Ascending aorta (tissue), 2 donors: ENCODE results near the gene SRGAP3. TPM values are rescaled to one million over a fixed set of nuclear protein-coding genes. Genes with fewer than 3 reads are reported as not detected.

ENCODE experiments used
- DNase-seq, 2 donors: peaks; one replicate each; pipeline ENCODE4 v3.0.0-alpha.2; 2019; ENCODE audit warnings: low spot score in 2 of 2
- H3K27ac ChIP-seq, 2 donors: fragments of 200-600 bp; sonication (generic); one replicate each; pipeline ENCODE4 v1.5.1; 2016 to 2017; ENCODE audit warnings: mild to moderate bottlenecking in 1 of 2
- H3K27me3 ChIP-seq: fragments of 200-600 bp; sonication (generic); one replicate; pipeline ENCODE4 v1.5.1; 2017
- H3K36me3 ChIP-seq, 2 donors: fragments of 200-600 bp; sonication (generic); one replicate each; pipeline ENCODE4 v1.5.1; 2016
- H3K4me1 ChIP-seq, 2 donors: fragments of 200-600 bp; sonication (generic); one replicate each; pipeline ENCODE4 v1.5.1; 2016 to 2017; ENCODE audit warnings: mild to moderate bottlenecking in 1 of 2
- H3K4me3 ChIP-seq, 2 donors: fragments of 200-600 bp; sonication (generic); one replicate each; pipeline ENCODE4 v1.5.1; 2016 to 2017; ENCODE audit warnings: mild to moderate bottlenecking in 1 of 2
- H3K9me3 ChIP-seq, 2 donors: fragments of 200-600 bp; sonication (generic); one replicate each; pipeline ENCODE4 v1.5.1; 2016
- intact Hi-C: fragments of 100-400 bp; cut with DNase I; formaldehyde crosslinking; loops from one replicate; pipeline ENCODE4 v1.15.1; 2023
- total RNA-seq: library from RNA; depleted of rRNA; stranded (reverse); fragments of >200 nt; gene quantifications from one replicate; pipeline ENCODE4 v1.1.0, GENCODE V29; 2016
- TF ChIP-seq, protein P1 (sequence below), 3 experiments: fragments of 200-600 bp in 2 of 3; fragments of 450-650 bp in 1 of 3; sonication (generic) in 2 of 3; IDR thresholded peaks; one replicate each; pipeline ENCODE4 v1.5.1; 2016 to 2019; ENCODE audit warnings: antibody characterized with exemption in 3 of 3, mild to moderate bottlenecking in 1 of 3, moderate library complexity in 1 of 3

Gene SRGAP3
- total RNA-seq, 1 donor from 2014 or later: 1.6 TPM

DNA sequence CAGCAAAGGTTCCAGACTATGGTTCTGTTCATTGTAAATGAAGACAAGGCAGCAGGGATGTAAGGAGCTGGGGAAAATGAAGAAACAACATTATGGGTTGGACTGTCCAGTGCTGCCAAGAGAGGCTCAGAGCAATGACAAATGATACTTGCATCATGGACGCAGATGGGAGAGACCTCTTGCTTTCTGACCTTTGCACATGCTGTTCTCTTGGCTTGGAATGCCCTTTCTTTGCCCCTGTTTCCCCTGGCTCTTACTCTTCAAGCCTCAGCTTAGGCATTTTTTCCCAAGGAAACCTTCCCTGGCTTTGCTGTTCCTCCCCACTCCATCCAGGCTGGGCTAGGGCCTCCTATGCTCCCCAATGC, 226.2 kb downstream of the SRGAP3 start:
- DNase-seq: peak in 1 of 2 donors; percentile 13
- TF ChIP-seq, protein P1, sequence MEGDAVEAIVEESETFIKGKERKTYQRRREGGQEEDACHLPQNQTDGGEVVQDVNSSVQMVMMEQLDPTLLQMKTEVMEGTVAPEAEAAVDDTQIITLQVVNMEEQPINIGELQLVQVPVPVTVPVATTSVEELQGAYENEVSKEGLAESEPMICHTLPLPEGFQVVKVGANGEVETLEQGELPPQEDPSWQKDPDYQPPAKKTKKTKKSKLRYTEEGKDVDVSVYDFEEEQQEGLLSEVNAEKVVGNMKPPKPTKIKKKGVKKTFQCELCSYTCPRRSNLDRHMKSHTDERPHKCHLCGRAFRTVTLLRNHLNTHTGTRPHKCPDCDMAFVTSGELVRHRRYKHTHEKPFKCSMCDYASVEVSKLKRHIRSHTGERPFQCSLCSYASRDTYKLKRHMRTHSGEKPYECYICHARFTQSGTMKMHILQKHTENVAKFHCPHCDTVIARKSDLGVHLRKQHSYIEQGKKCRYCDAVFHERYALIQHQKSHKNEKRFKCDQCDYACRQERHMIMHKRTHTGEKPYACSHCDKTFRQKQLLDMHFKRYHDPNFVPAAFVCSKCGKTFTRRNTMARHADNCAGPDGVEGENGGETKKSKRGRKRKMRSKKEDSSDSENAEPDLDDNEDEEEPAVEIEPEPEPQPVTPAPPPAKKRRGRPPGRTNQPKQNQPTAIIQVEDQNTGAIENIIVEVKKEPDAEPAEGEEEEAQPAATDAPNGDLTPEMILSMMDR (IDR thresholded peaks at IDR 0.05): no peak
- no peak overlapping the region for H3K4me3 ChIP-seq
- peaks cover 0 to 2% of the 10 kb centered on the region in 2 donors for H3K4me1 ChIP-seq
- H3K27ac ChIP-seq: no peak overlapping the region
- no peaks in the 10 kb centered on the region for H3K27me3 ChIP-seq
- H3K9me3 ChIP-seq: no peaks in the 10 kb centered on the region
- no peaks in the 10 kb centered on the region for H3K36me3 ChIP-seq
- intact Hi-C loops: no loop called here

DNA sequence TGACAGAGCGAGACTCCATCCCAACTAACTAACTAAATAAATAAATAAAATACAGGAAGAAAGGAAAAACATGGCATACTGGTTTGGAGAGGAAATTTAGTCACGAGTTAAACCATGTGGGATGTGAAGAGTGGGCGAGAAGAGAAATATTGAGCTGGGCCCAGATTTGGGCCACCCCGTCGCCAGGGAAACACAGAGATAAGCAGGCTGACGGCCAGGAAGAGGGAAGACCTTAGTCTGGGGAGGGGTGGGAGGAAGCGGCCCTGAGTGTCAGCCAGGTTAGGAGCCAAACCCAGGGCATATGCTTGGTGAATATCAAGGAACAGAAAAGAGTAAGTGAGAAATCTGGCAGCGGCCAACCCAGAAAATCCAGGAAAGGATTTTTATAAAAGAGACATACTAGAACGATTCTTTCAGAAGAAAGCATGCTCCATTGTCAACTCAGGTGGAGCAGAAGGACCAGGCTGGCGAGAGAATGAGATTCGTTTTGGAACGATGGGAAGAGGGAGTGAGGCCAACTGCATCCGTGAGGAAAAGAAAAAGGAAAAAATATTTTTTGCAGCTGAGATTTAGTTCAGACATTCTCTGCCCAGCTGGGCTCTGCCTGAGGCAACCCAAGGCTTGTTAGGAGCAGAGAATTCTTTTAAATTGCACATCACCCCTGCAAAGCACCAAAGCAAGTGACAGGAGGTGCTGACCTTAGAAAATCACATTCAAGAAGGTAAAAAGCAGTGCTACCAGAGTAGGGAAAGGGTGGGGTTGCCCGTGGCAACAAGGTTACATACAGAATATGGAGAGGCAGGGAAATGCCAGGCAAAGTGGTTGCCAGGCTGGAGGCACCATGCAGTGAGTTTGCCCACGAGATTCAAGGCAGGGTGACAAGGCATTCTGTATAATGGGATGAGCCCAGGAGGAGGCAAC, 226.9 kb downstream of the SRGAP3 start:
- DNase-seq: no peak
- Histone ChIP-seq H3K4me1 (no peaks in the 10 kb centered on the region), H3K9me3 (no peaks in the 10 kb centered on the region), H3K27me3 (no peaks in the 10 kb centered on the region), H3K4me3 (no peak overlapping the region), H3K36me3 (no peaks in the 10 kb centered on the region), H3K27ac (no peak overlapping the region)
- TF ChIP-seq, protein P1 (IDR thresholded peaks at IDR 0.05): no peak
- intact Hi-C loops: no loop called here

DNA sequence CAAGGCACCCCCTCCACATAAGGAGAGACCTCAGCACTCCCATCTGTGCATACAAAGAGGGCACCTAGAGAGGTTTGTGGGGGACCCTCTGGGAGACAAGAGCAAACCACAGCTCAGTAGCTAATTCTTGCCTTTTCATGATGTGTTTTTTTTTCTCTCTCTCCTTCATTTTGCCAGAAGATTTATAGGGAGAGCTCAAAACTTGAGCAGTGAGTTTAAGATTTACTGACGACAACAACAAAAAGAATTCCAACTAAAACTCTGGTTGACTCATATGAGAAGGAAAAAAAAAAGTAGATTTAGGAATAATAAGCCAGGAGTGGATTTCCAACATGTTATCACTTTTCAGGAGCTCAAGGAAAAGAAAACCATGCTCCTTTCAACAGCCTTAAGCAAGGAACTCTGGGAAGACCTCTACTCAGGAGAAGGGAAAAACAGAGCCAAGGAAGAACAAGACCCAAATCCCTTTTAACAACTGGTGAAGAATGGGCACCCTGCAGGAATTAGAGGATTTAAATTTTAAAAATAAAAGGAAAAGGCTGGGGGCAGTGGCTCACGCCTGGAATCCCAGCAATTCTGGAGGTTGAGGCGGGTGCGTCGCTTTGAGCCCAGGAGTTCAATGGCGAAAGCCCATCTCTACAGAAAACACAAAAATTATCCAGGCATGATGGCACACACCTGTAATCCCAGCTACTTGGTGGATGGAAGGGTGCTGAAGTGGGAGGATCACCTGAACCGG, 228.0 kb downstream of the SRGAP3 start:
- Histone ChIP-seq H3K4me1 (no peaks in the 10 kb centered on the region), H3K9me3 (no peaks in the 10 kb centered on the region), H3K27me3 (no peaks in the 10 kb centered on the region), H3K36me3 (no peaks in the 10 kb centered on the region), H3K27ac (no peak overlapping the region), H3K4me3 (no peak overlapping the region)
- intact Hi-C loops: no loop called here
- peak in 1 of 2 donors; percentile 53 for DNase-seq
- TF ChIP-seq, protein P1 (IDR thresholded peaks at IDR 0.05): no peak

DNA sequence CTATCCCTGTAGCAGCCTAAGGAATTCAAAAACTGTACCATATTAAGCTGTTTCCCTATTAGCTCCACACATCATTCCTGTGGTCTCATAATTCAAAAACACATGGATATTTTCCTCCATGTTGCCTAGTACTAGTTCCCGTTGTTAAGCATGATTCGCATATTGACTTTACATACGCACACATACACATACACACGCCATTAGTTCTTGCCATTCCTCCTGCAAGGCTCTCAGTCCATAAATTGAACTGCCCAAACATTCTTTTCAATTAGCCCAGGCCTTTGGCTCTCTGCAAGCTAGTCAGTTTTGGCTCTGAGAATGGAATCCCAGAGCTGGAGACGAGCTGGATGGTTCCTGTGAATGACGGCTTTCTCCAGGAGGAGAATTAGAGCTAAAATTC, 229.0 kb downstream of the SRGAP3 start:
- Histone ChIP-seq H3K36me3 (no peaks in the 10 kb centered on the region), H3K9me3 (no peaks in the 10 kb centered on the region), H3K27me3 (no peaks in the 10 kb centered on the region), H3K4me1 (no peaks in the 10 kb centered on the region), H3K4me3 (no peak overlapping the region), H3K27ac (no peak overlapping the region)
- intact Hi-C loops: no loop called here
- TF ChIP-seq, protein P1 (IDR thresholded peaks at IDR 0.05): no peak
- no peak for DNase-seq

DNA sequence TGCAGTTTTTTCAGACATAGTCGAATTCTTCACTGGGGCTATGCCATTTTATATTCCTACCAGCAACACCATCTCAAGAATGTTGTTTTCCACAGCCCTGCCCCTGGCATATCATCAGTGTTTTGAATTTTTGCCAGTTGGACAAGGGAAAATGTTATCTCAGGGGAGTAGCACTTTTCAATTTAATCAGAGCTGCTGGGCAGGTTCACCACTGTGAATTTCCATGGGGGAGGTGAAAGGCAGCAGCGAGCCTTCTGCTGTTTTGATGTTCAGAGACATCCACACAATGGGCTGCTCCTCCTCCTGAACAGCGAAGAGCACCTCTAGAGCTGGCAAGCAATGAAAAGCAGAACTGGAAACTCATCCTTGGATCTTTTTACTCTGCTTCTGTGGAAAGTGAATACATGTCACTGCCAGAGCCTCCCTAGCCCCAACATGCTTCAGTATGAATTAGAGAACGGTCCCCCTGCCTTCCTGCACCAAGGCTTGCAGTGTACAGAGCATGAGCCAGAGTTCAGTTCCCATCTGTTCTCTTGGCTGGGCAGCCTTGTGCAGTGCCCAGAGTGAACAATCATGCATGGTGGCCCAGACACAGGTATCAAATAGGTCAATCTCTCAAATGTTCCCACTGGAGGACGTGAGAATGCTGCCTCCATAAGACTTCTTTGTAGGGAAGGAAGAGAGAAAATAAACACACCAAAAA, 230.0 kb downstream of the SRGAP3 start:
- DNase-seq: no peak
- Histone ChIP-seq H3K36me3 (no peaks in the 10 kb centered on the region), H3K27me3 (no peaks in the 10 kb centered on the region), H3K27ac (no peak overlapping the region), H3K9me3 (no peaks in the 10 kb centered on the region), H3K4me1 (no peaks in the 10 kb centered on the region), H3K4me3 (no peak overlapping the region)
- TF ChIP-seq, protein P1 (IDR thresholded peaks at IDR 0.05): no peak
- intact Hi-C loops: no loop called here
